Breast epithelium (tissue), 3 donors: Measurements from ENCODE around the gene ISCU.

ENCODE experiments used
- POLR2A ChIP-seq: fragments of 450-650 bp; IDR thresholded peaks from one replicate; pipeline ENCODE4 v1.6.1; 2016; ENCODE audit warnings: antibody characterized with exemption, mild to moderate bottlenecking, moderate library complexity
- TF ChIP-seq, protein P1 (sequence below), 3 donors: fragments of 450-650 bp; IDR thresholded peaks; one replicate each; pipeline ENCODE4 v1.5.1; 2016 to 2017; ENCODE audit warnings: antibody characterized with exemption in 3 of 3, mild to moderate bottlenecking in 3 of 3, moderate library complexity in 3 of 3

DNA sequence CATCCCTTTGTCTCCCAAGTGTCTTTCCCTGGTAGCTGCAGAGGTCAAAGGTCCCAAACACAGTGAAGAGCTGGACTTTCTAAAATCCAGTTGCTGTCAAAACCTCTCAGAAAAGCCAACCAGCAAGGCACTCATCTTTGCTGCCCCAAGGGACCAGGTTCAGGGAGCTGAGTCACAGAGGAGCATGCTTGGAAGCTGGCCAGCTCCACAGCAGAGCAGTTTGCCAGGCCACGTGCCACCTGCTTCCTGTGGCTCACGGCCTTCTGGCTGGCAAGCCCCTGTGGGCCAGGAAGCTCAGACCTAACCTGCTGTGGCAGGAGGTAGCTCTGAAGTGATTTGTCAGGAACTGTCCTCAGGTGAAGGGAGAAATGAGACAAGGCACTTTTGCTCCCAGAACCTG lies 3.6 kb downstream of the ISCU start:
- no peak for TF ChIP-seq POLR2A
- TF ChIP-seq, protein P1, sequence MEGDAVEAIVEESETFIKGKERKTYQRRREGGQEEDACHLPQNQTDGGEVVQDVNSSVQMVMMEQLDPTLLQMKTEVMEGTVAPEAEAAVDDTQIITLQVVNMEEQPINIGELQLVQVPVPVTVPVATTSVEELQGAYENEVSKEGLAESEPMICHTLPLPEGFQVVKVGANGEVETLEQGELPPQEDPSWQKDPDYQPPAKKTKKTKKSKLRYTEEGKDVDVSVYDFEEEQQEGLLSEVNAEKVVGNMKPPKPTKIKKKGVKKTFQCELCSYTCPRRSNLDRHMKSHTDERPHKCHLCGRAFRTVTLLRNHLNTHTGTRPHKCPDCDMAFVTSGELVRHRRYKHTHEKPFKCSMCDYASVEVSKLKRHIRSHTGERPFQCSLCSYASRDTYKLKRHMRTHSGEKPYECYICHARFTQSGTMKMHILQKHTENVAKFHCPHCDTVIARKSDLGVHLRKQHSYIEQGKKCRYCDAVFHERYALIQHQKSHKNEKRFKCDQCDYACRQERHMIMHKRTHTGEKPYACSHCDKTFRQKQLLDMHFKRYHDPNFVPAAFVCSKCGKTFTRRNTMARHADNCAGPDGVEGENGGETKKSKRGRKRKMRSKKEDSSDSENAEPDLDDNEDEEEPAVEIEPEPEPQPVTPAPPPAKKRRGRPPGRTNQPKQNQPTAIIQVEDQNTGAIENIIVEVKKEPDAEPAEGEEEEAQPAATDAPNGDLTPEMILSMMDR (IDR thresholded peaks at IDR 0.05), result no peak
